GM12878 (cell line): ENCODE data around the gene ARHGAP20. TPM values are rescaled to one million over a fixed set of nuclear protein-coding genes. Genes with fewer than 3 reads are reported as not detected.

Source experiments
- CEBPZ ChIP-seq: fragments of 150-350 bp; IDR thresholded peaks from 2 replicates; pipeline ENCODE4 v1.6.1; 2016; ENCODE audit warnings: low read depth, low read length
- ETV6 ChIP-seq, 2 experiments: fragments of 450-650 bp in 1 of 2; IDR thresholded peaks in 1 of 2; conservative IDR thresholded peaks in 1 of 2; 2 replicates each; pipeline ENCODE4 v1.6.1; 2014; ENCODE audit warnings: antibody characterized with exemption in 1 of 2, borderline replicate concordance in 1 of 2, low read depth in 1 of 2, mild to moderate bottlenecking in 1 of 2, moderate library complexity in 1 of 2
- JUND ChIP-seq: IDR thresholded peaks from 2 replicates; pipeline ENCODE4 v1.6.1; 2012; ENCODE audit warnings: low read depth, mild to moderate bottlenecking, low read length, improper control_type of control experiment, moderate library complexity
- PKNOX1 ChIP-seq: fragments of 450-650 bp; IDR thresholded peaks from 2 replicates; pipeline ENCODE4 v1.6.1; 2016; ENCODE audit warnings: mild to moderate bottlenecking
- RUNX3 ChIP-seq: IDR thresholded peaks from 2 replicates; pipeline ENCODE4 v1.6.1; 2012; ENCODE audit warnings: low read length, inconsistent platforms
- TAF1 ChIP-seq: IDR thresholded peaks from 2 replicates; pipeline ENCODE4 v1.6.1; 2011; ENCODE audit warnings: mild to moderate bottlenecking, low read depth, low read length, borderline replicate concordance
- ZBTB4 ChIP-seq: fragments of 450-650 bp; formaldehyde crosslinking; IDR thresholded peaks from 2 replicates; pipeline ENCODE4 v1.4.0; 2022; ENCODE audit warnings: mild to moderate bottlenecking, moderate library complexity
- ZNF207 ChIP-seq: fragments of 450-650 bp; IDR thresholded peaks from 2 replicates; pipeline ENCODE4 v1.6.1; 2014; ENCODE audit warnings: antibody characterized with exemption, mild to moderate bottlenecking, borderline replicate concordance
- ZNF274 ChIP-seq: IDR thresholded peaks from one replicate; pipeline ENCODE4 v1.8.0; 2011; ENCODE audit not compliant: insufficient read length, insufficient read depth
- polyA plus RNA-seq, 11 experiments: library from polyadenylated mRNA; depleted of rRNA in 4 of 11; unstranded in 6 of 11; stranded (reverse) in 5 of 11; fragments of >200 nt; fragmentation: Nextera tagmentation in 4 of 11; fragmentation: Illumina TruSeq in 1 of 11; extraction: Ambion mirVana in 4 of 11; extraction: Trizol in 1 of 11; gene quantifications; 1 replicate in 1 of 11; 2 replicates in 10 of 11; pipeline versions ENCODE4 v1.2.1 to v1.2.3, GENCODE V29; 2011 to 2016; ENCODE audit warnings: inconsistent platforms in 2 of 11, missing spikeins in 2 of 11, low read depth in 1 of 11
- total RNA-seq, 4 experiments: library from RNA; depleted of rRNA in 3 of 4; stranded (reverse); fragments of >200 nt in 3 of 4; fragmentation: Illumina TruSeq in 1 of 4; extraction: Trizol in 1 of 4; gene quantifications; 2 replicates each; pipeline versions ENCODE4 v1.2.1 to v1.2.3, GENCODE V29; 2013 to 2021

ARHGAP20 gene
- total and polyA plus RNA-seq, 10 of the 15 experiments (the other 5 are each of a cell fraction or from before 2014, with no cell fraction given), result 0.01 TPM; not detected in 9

GRCh38 chr11:110645253-110645652, 67.0 kb downstream of the ARHGAP20 start (continued):
- no peak for TF ChIP-seq ZBTB4 (CRISPR knock-in tag)
- TF ChIP-seq ZNF274, result no peak
- TF ChIP-seq ZNF207, result no peak
- TF ChIP-seq PKNOX1, result no peak
- no peak for TF ChIP-seq TAF1
- TF ChIP-seq CEBPZ, result no peak
- no peak for TF ChIP-seq ETV6 (conservative IDR thresholded peaks at IDR 0.05 in 1 of 2, IDR thresholded peaks at IDR 0.05 in 1 of 2; ENCODE audit: borderline replicate concordance in 1 of 2, low read depth in 1 of 2)
- TF ChIP-seq JUND, result no peak
- TF ChIP-seq RUNX3, result no peak
